K562 (cell line): ENCODE measurements around the gene RXRA. TPM values are rescaled to one million over a fixed set of nuclear protein-coding genes. Genes with fewer than 3 reads are reported as not detected.

Experiments used
- KAT2B ChIP-seq: IDR thresholded peaks from one replicate; pipeline ENCODE4 v1.6.1; 2012; ENCODE audit warnings: low read depth, mild to moderate bottlenecking, control low read depth, inconsistent platforms, low read length, moderate library complexity
- MAFG ChIP-seq: fragments of 450-650 bp; conservative IDR thresholded peaks from 2 replicates; pipeline ENCODE4 v1.6.1; 2016; ENCODE audit warnings: missing genetic modification characterization, missing compliant biosample characterization
- MTA3 ChIP-seq: fragments of 450-650 bp; formaldehyde crosslinking; IDR thresholded peaks from 2 replicates; pipeline ENCODE4 v1.6.1; 2017; ENCODE audit warnings: mild to moderate bottlenecking, borderline replicate concordance
- NR2F6 ChIP-seq: fragments of 450-650 bp; formaldehyde crosslinking; IDR thresholded peaks from 2 replicates; pipeline ENCODE4 v1.4.0; 2020; ENCODE audit warnings: mild to moderate bottlenecking
- STAG1 ChIP-seq: sonication (generic); formaldehyde crosslinking; IDR thresholded peaks from 2 replicates; pipeline ENCODE4 v1.5.0; 2020; ENCODE audit warnings: missing genetic modification reagents, borderline replicate concordance
- ZBTB40 ChIP-seq, 2 experiments: fragments of 450-650 bp in 1 of 2; sonication (generic) in 1 of 2; formaldehyde crosslinking in 1 of 2; IDR thresholded peaks; 2 replicates each; pipeline versions ENCODE4 v1.7.1 to v1.9.0; 2016 to 2022; ENCODE audit warnings: inconsistent platforms in 1 of 2, mild to moderate bottlenecking in 1 of 2, missing genetic modification reagents in 1 of 2
- ZSCAN29 ChIP-seq: fragments of 450-650 bp; IDR thresholded peaks from 2 replicates; pipeline ENCODE4 v1.6.1; 2017
- polyA plus RNA-seq, 8 experiments: library from polyadenylated mRNA; depleted of rRNA in 4 of 8; stranded (reverse) in 5 of 8; unstranded in 3 of 8; fragments of >200 nt; fragmentation: Nextera tagmentation in 2 of 8; fragmentation: Illumina TruSeq in 1 of 8; extraction: Ambion mirVana in 2 of 8; extraction: Trizol in 1 of 8; gene quantifications; 2 replicates each; pipeline versions ENCODE4 v1.2.1 to v1.2.3, GENCODE V29; 2011 to 2014; ENCODE audit warnings: inconsistent platforms in 1 of 8, missing spikeins in 1 of 8
- total RNA-seq, 7 experiments: library from RNA; depleted of rRNA in 6 of 7; stranded (reverse); fragments of >200 nt in 6 of 7; fragmentation: Illumina TruSeq in 2 of 7; extraction: Trizol in 2 of 7; gene quantifications; 2 replicates each; pipeline versions ENCODE4 v1.2.1 to v1.2.3, GENCODE V29; 2011 to 2021; ENCODE audit warnings: low replicate concordance in 1 of 7
- TF ChIP-seq, protein P1 (sequence below), 2 experiments: fragments of 450-650 bp; IDR thresholded peaks; 2 replicates each; pipeline ENCODE4 v1.6.1; 2016; ENCODE audit warnings: mild to moderate bottlenecking in 2 of 2, borderline replicate concordance in 1 of 2, low read depth in 1 of 2, moderate library complexity in 1 of 2

Gene RXRA
- total and polyA plus RNA-seq, 9 of the 15 experiments (the other 6 are each of a cell fraction or from before 2014, with no cell fraction given): 0.35 to 23.6 (median 4.6) TPM

DNA sequence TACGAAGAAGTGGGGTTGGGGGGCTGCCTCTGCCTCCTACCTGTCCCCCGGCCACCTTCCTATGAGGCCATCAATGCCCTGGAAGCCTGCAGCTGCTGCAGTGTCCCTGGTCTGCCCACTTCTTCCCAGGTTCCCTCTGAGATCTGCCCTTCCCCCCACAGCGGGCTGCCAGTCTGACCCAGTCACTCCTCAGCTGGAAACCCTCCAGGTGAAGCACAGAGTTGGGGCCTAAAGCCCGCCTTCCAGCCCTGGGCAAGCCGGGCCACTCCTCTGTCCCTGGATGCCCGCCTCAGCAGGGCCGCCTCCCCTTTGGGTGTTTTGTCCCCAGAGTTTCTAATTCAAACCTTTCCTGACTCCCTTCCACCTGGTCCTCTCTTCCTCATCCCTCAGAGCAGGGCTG lies 137.0 kb downstream of the RXRA start (continued):
- TF ChIP-seq, protein P1, sequence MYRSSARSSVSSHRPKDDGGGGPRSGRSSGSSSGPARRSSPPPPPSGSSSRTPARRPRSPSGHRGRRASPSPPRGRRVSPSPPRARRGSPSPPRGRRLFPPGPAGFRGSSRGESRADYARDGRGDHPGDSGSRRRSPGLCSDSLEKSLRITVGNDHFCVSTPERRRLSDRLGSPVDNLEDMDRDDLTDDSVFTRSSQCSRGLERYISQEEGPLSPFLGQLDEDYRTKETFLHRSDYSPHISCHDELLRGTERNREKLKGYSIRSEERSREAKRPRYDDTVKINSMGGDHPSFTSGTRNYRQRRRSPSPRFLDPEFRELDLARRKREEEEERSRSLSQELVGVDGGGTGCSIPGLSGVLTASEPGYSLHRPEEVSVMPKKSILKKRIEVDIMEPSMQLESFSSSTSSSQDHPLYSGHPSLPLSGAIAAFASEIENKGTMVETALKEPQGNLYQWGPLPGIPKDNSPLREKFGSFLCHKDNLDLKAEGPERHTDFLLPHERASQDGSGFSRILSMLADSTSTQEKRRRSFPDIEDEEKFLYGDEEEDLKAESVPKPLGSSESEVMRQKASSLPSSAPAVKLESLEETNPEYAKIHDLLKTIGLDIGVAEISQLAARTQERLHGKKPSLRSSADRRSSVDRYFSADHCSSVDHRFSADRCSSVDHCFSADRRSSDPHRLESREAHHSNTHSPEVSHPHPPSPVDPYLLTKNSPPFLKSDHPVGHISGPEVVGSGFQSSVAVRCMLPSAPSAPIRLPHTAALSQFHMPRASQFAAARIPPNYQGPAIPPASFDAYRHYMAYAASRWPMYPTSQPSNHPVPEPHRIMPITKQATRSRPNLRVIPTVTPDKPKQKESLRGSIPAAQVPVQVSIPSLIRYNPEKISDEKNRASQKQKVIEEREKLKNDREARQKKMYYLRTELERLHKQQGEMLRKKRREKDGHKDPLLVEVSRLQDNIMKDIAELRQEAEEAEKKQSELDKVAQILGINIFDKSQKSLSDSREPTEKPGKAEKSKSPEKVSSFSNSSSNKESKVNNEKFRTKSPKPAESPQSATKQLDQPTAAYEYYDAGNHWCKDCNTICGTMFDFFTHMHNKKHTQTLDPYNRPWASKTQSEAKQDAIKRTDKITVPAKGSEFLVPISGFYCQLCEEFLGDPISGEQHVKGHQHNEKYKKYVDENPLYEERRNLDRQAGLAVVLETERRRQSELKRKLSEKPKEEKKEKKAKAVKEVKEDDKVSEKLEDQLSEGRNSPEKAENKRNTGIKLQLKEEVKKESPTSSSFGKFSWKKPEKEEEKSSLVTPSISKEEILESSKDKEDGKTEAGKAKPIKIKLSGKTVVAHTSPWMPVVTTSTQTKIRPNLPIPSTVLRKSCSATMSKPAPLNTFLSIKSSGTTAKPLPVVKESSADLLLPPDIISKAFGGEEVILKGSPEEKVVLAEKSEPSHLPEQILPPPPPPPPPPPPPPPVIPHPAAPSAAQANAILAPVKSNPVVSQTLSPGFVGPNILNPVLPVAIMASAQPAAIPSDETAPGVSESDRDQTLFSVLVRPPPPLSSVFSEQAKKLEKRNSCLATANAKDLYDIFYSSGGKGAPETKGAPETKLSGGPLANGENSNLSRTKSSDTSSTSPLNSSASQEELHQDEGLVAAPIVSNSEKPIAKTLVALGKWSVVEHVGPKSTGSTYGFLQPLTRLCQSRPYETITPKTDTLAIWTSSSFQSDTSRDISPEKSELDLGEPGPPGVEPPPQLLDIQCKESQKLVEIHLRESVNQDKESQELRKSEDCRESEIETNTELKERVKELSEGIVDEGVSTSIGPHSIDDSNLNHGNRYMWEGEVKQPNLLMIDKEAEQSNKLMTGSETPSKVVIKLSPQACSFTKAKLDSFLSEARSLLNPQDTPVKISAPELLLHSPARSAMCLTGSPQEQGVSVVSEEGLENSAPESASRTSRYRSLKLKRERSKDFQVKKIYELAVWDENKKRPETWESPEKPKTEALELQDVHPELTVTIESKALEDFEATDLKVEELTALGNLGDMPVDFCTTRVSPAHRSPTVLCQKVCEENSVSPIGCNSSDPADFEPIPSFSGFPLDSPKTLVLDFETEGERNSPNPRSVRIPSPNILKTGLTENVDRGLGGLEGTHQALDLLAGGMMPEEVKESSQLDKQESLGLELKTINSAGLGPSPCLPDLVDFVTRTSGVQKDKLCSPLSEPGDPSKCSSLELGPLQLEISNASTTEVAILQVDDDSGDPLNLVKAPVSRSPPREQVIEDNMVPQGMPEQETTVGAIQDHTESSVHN (IDR thresholded peaks at IDR 0.05; ENCODE audit: borderline replicate concordance in 1 of 2, low read depth in 1 of 2): no peak
- TF ChIP-seq ZSCAN29 (no peak), NR2F6 (no peak), STAG1 (CRISPR knock-in tag) (no peak), MTA3 (no peak), ZBTB40 (IDR thresholded peaks at IDR 0.05) (no peak), ZBTB40 (CRISPR knock-in tag; IDR thresholded peaks at IDR 0.05) (no peak), MAFG (no peak), KAT2B (no peak)
